Ramos (cell line): ENCODE data around the gene RPS19.
"Not testable (repeated sequence)": the region's sequence is repeated elsewhere in the genome, so short reads cannot be mapped to it uniquely, and the experiment has no call there.

ENCODE experiments used
- in situ Hi-C: fragments of 300-500 bp; cut with MboI; formaldehyde crosslinking; loops from one replicate; pipeline ENCODE4 v1.14.3; 2022; ENCODE audit warnings: low sequenced_read_pairs; ENCODE audit not compliant: unreplicated experiment

Gene RPS19

GRCh38 chr19:41910992-41911888 lies 51.2 kb downstream of the RPS19 start:
- in situ Hi-C loops = no loop called here

GRCh38 chr19:41911889-41912731 lies 52.1 kb downstream of the RPS19 start:
- in situ Hi-C loops = no loop called here

- in situ Hi-C loops = no loop called here
Observed at GRCh38 chr19:41912899-41913537, 53.0 kb downstream of the RPS19 start.

GRCh38 chr19:41913538-41914423 lies 53.7 kb downstream of the RPS19 start:
- in situ Hi-C loops = no loop called here

GRCh38 chr19:41914424-41914834 lies 54.4 kb downstream of the RPS19 start:
- in situ Hi-C loops = not testable (repeated sequence)

GRCh38 chr19:41915021-41915775 lies 55.1 kb downstream of the RPS19 start:
- in situ Hi-C loops = no loop called here

- in situ Hi-C loops = no loop called here
Observed at GRCh38 chr19:41915776-41916414, 55.8 kb downstream of the RPS19 start.

- in situ Hi-C loops = no loop called here
Observed at GRCh38 chr19:41917676-41918075, 57.6 kb downstream of the RPS19 start.

- in situ Hi-C loops = no loop called here
Observed at GRCh38 chr19:41918095-41918494, 58.0 kb downstream of the RPS19 start.

GRCh38 chr19:41918653-41919244 lies 58.7 kb downstream of the RPS19 start:
- in situ Hi-C loops = no loop called here

- in situ Hi-C loops = no loop called here
Observed at GRCh38 chr19:41919948-41920712, 60.1 kb downstream of the RPS19 start.

GRCh38 chr19:41920882-41921576 lies 61.0 kb downstream of the RPS19 start:
- in situ Hi-C loops = no loop called here

- in situ Hi-C loops = no loop called here
Observed at GRCh38 chr19:41921577-41922576, 61.8 kb downstream of the RPS19 start.
